ENCODE measurements around the gene ZNF789. TPM values are rescaled to one million over a fixed set of nuclear protein-coding genes. Genes with fewer than 3 reads are reported as not detected.

ZNF789 gene
- total RNA-seq, 1 donor from 2014 or later, result 38.3 TPM

- H3K4me1 Mint-ChIP-seq, result peaks cover 18% of the 10 kb centered on the region
- H3K9me3 Mint-ChIP-seq, result no peaks in the 10 kb centered on the region
- H3K4me3 Mint-ChIP-seq, result no peak overlapping the region
- intact Hi-C loops (cut with micrococcal nuclease), result no loop called here
- ATAC-seq (ENCODE audit: low read depth) (no peak), DNase-seq (no peak)
- POLR2A ChIA-PET, result interaction anchor here (0.9 kb wide), 1 partner anchor 112 kb away, joined by 3 read pairs; the partner anchor contains the start of gene ZNF655
- H3K27ac Mint-ChIP-seq, result no peak overlapping the region
- peaks cover 64% of the 10 kb centered on the region for H3K36me3 Mint-ChIP-seq (ENCODE audit: low read depth)
- CTCF ChIA-PET, result no interaction called here
- H3K27me3 Mint-ChIP-seq, result no peaks in the 10 kb centered on the region
- TF ChIP-seq CTCF (IDR thresholded peaks at IDR 0.05), result no peak
Measured at GRCh38 chr7:99446096-99446495, 26.6 kb upstream of the ZNF789 start.

GRCh38 chr7:99447943-99448342 is 24.7 kb upstream of the ZNF789 start:
- ATAC-seq (ENCODE audit: low read depth) (no peak), DNase-seq (no peak)
- Mint-ChIP-seq H3K27me3 (no peaks in the 10 kb centered on the region), H3K9me3 (no peaks in the 10 kb centered on the region), H3K36me3 (ENCODE audit: low read depth) (peaks cover 76% of the 10 kb centered on the region), H3K4me1 (peaks cover 11% of the 10 kb centered on the region), H3K27ac (no peak overlapping the region), H3K4me3 (no peak overlapping the region)
- intact Hi-C loops (cut with micrococcal nuclease), result no loop called here
- ChIA-PET CTCF (no interaction called here), POLR2A (interaction anchor here (0.7 kb wide), 1 partner anchor 39 kb away, joined by 8 read pairs; the partner anchor contains the start of genes BUD31 and PDAP1)
- no peak for TF ChIP-seq CTCF (IDR thresholded peaks at IDR 0.05)

GRCh38 chr7:99448855-99449254 is 23.8 kb upstream of the ZNF789 start:
- Mint-ChIP-seq H3K27me3 (no peaks in the 10 kb centered on the region), H3K36me3 (ENCODE audit: low read depth) (peaks cover 79% of the 10 kb centered on the region), H3K9me3 (no peaks in the 10 kb centered on the region), H3K27ac (no peak overlapping the region), H3K4me1 (peaks cover 7% of the 10 kb centered on the region), H3K4me3 (no peak overlapping the region)
- no peak for TF ChIP-seq CTCF (IDR thresholded peaks at IDR 0.05)
- DNase-seq (no peak), ATAC-seq (ENCODE audit: low read depth) (no peak)
- ChIA-PET CTCF (no interaction called here), POLR2A (interaction anchor here (0.5 kb wide), 1 partner anchor 23 kb away, joined by 3 read pairs; no protein-coding TSS in a partner anchor)
- intact Hi-C loops (cut with micrococcal nuclease), result no loop called here

GRCh38 chr7:99449326-99449725 is 23.4 kb upstream of the ZNF789 start:
- intact Hi-C loops (cut with micrococcal nuclease), result no loop called here
- H3K9me3 Mint-ChIP-seq, result no peaks in the 10 kb centered on the region
- DNase-seq (no peak), ATAC-seq (ENCODE audit: low read depth) (no peak)
- no peak for TF ChIP-seq CTCF (IDR thresholded peaks at IDR 0.05)
- H3K4me3 Mint-ChIP-seq, result no peak overlapping the region
- no peaks in the 10 kb centered on the region for H3K27me3 Mint-ChIP-seq
- no peak overlapping the region for H3K27ac Mint-ChIP-seq
- ChIA-PET CTCF (interaction anchor here (0.9 kb wide), 1 partner anchor 85 kb away, joined by 3 read pairs; no protein-coding TSS in a partner anchor), POLR2A (interaction anchor here (0.5 to 0.7 kb wide), 2 partner anchors 15 to 22 kb away, joined by 3 read pairs; no protein-coding TSS in a partner anchor)
- H3K36me3 Mint-ChIP-seq (ENCODE audit: low read depth), result peaks cover 80% of the 10 kb centered on the region
- H3K4me1 Mint-ChIP-seq, result peaks cover 5% of the 10 kb centered on the region

- Mint-ChIP-seq H3K9me3 (no peaks in the 10 kb centered on the region), H3K27me3 (no peaks in the 10 kb centered on the region), H3K4me1 (no peaks in the 10 kb centered on the region), H3K36me3 (ENCODE audit: low read depth) (peaks cover 86% of the 10 kb centered on the region), H3K4me3 (no peak overlapping the region), H3K27ac (no peak overlapping the region)
- POLR2A ChIA-PET, result no interaction called here
- CTCF ChIA-PET, result no interaction called here
- TF ChIP-seq CTCF (IDR thresholded peaks at IDR 0.05), result no peak
- no peak for ATAC-seq (ENCODE audit: low read depth)
- intact Hi-C loops (cut with micrococcal nuclease), result no loop called here
- no peak for DNase-seq
Measured at GRCh38 chr7:99451936-99452335, 20.8 kb upstream of the ZNF789 start.
